HG02970 (cell line): Measurements from ENCODE around the gene PAK4.

Experiments used
- ATAC-seq: cut with Tn5 transposase; IDR thresholded peaks from one replicate; pipeline ENCODE4 v1.9.1; 2021; ENCODE audit warnings: mild to moderate bottlenecking, moderate library complexity, moderate number of reproducible peaks; ENCODE audit not compliant: unreplicated experiment, low FRiP score

Gene PAK4

GRCh38 chr19:39175564-39175963 lies 50.0 kb downstream of the PAK4 start:
- ATAC-seq: no peak

- ATAC-seq: no peak
Observed at GRCh38 chr19:39177110-39177699, 51.6 kb downstream of the PAK4 start.

- ATAC-seq: no peak
Observed at GRCh38 chr19:39177736-39178135, 52.1 kb downstream of the PAK4 start.

GRCh38 chr19:39178296-39179006 lies 52.9 kb downstream of the PAK4 start:
- no peak for ATAC-seq

GRCh38 chr19:39179754-39180153 lies 54.2 kb downstream of the PAK4 start:
- no peak for ATAC-seq

- ATAC-seq: no peak
Observed at GRCh38 chr19:39180749-39181148, 55.2 kb downstream of the PAK4 start.

GRCh38 chr19:39181500-39182173 lies 56.1 kb downstream of the PAK4 start:
- no peak for ATAC-seq

GRCh38 chr19:39182174-39182505 lies 56.6 kb downstream of the PAK4 start:
- ATAC-seq: no peak

- no peak for ATAC-seq
Observed at GRCh38 chr19:39183104-39183503, 57.5 kb downstream of the PAK4 start.

GRCh38 chr19:39186391-39186790 lies 60.8 kb downstream of the PAK4 start:
- no peak for ATAC-seq

GRCh38 chr19:39187552-39187943 lies 62.0 kb downstream of the PAK4 start:
- ATAC-seq: no peak

GRCh38 chr19:39188960-39189359 lies 63.4 kb downstream of the PAK4 start:
- ATAC-seq: no peak

- no peak for ATAC-seq
Observed at GRCh38 chr19:39190768-39191167, 65.2 kb downstream of the PAK4 start.

- ATAC-seq: no peak
Observed at GRCh38 chr19:39192846-39193245, 67.3 kb downstream of the PAK4 start.

GRCh38 chr19:39193803-39194202 lies 68.2 kb downstream of the PAK4 start:
- ATAC-seq: no peak

- ATAC-seq: no peak
Observed at GRCh38 chr19:39194832-39195542, 69.4 kb downstream of the PAK4 start.

- ATAC-seq: no peak
Observed at GRCh38 chr19:39195755-39196154, 70.2 kb downstream of the PAK4 start.

- no peak for ATAC-seq
Observed at GRCh38 chr19:39196320-39196719, 70.7 kb downstream of the PAK4 start.

GRCh38 chr19:39196860-39197562 lies 71.4 kb downstream of the PAK4 start, which contains the start of gene NCCRP1:
NCCRP1 (plus strand) TSS chr19:39196964; CDS start chr19:39196983, 19 bp downstream.
- no peak for ATAC-seq

- ATAC-seq: no peak
Observed at GRCh38 chr19:39197808-39198207, 72.2 kb downstream of the PAK4 start.

GRCh38 chr19:39199025-39199424 lies 73.4 kb downstream of the PAK4 start:
- ATAC-seq: no peak
